Heart left ventricle (tissue), 13 donors: ENCODE results near the gene VWA3A.

Source experiments
- POLR2A ChIP-seq, 2 donors: fragments of 450-650 bp; IDR thresholded peaks; one replicate each; pipeline ENCODE4 v1.6.1; 2017; ENCODE audit warnings: antibody characterized with exemption in 2 of 2, mild to moderate bottlenecking in 2 of 2, moderate library complexity in 2 of 2
- TF ChIP-seq, protein P1 (sequence below), 12 donors: fragments of 200-600 bp; sonication (generic) in 4 of 12; IDR thresholded peaks; one replicate each; pipeline versions ENCODE4 v1.5.0 to v1.8.0; 2018 to 2022; ENCODE audit warnings: antibody characterized with exemption in 12 of 12, mild to moderate bottlenecking in 5 of 12
- donor health status: ischemic (EF 13 %, LVEDD 7.1; RV severe dilation, severe dysfunction).
- donor health status: DM: no; HTN: yes; CAD: no.
- donor health status: DM: no; HTN: no; CAD: no.
- donor health status: ischemic (EF 25% LVEDD 6.9; RV normal size, moderate dysfunction).
- donor health status: ischemic (EF 25% LVEDD 5.7; RV mildly dilated, moderate dysfunction).
- donor health status: ischemic (EF 35%, LVEDD 5.7; RV mildly dilated, moderate dysfunction).
- donor health status: nonischemic (EF 11% LVEDD 7.7; RV severe dilation, severe dysfunction).
- donor health status: DM: yes; HTN: yes; CAD: no.
- donor health status: PGD.
- donor health status: ischemic (EF 29% LVEDD 5.4; RV normal size, mild dysfunction).
- donor health status: nonischemic (EF 23%, LVEDD 6.1; RV moderate dilation, normal function).

DNA sequence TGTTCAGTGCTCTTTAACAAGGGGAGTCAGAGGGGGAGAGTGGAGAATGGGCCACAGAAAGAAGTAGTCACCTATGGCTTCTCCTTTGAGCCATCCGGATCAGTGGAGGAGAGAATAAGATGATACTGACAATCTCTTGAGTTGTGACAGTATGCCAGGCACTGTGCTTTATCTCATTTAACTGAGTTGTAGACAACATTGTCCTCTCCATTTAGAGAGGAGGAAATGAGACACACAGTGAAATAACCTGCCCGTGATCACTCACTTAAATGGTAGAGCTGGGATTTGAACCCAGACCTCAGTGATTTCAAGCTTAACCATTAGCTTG, 95.9 kb downstream of the VWA3A start:
- TF ChIP-seq, protein P1, sequence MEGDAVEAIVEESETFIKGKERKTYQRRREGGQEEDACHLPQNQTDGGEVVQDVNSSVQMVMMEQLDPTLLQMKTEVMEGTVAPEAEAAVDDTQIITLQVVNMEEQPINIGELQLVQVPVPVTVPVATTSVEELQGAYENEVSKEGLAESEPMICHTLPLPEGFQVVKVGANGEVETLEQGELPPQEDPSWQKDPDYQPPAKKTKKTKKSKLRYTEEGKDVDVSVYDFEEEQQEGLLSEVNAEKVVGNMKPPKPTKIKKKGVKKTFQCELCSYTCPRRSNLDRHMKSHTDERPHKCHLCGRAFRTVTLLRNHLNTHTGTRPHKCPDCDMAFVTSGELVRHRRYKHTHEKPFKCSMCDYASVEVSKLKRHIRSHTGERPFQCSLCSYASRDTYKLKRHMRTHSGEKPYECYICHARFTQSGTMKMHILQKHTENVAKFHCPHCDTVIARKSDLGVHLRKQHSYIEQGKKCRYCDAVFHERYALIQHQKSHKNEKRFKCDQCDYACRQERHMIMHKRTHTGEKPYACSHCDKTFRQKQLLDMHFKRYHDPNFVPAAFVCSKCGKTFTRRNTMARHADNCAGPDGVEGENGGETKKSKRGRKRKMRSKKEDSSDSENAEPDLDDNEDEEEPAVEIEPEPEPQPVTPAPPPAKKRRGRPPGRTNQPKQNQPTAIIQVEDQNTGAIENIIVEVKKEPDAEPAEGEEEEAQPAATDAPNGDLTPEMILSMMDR (IDR thresholded peaks at IDR 0.05): no peak
- no peak for TF ChIP-seq POLR2A (IDR thresholded peaks at IDR 0.05)
